ENCODE results near the gene SOCS1. TPM values are rescaled to one million over a fixed set of nuclear protein-coding genes. Genes with fewer than 3 reads are reported as not detected.

SOCS1 gene
- total and polyA plus RNA-seq, 12 donors: 0.60 to 12.2 (median 2.5) TPM

DNA sequence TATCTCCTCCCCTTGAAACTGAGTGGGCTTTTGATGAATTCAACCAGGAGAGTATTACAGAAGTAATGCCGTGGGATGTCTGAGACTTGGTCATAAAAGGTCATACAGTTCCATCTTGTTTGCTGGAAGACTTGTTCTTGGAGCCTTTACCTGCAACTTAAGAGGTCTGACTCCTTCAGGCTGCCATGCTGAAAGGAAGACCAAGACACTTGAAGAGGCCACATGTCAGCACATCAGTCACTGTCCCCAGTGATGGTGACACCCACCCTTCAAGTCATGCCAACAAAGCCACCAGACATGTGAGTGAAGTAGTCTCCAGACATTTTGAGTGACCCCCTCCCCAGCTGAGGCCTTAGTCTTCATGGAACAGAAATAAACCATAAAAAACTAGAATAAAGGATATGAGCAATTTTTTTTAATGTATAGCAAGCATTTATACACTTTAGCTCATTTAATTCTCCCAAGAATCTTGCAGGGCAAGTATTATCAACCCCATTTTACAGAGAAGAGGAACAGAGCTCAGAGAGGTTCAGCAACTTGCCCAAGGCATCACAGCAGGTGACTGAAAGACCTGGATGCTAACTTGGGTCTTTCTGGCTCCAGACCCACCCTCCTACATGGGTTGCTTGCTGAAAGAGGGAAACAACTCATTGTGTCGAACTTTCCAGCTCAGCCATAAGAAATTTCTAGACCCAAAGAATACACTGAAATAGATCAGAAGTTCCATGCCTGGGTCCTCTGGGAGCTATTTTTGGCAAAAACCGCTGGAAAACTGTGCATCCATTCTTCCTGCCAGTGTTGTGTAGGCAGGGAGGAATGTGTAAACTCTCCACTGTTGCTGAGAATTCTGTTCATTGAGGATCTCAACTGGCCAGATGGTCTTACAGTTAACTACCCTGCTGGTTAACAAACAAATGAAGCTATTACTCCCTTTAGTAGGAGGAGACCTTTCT, 38.1 kb downstream of the SOCS1 start:
- TF ChIP-seq, protein P1, sequence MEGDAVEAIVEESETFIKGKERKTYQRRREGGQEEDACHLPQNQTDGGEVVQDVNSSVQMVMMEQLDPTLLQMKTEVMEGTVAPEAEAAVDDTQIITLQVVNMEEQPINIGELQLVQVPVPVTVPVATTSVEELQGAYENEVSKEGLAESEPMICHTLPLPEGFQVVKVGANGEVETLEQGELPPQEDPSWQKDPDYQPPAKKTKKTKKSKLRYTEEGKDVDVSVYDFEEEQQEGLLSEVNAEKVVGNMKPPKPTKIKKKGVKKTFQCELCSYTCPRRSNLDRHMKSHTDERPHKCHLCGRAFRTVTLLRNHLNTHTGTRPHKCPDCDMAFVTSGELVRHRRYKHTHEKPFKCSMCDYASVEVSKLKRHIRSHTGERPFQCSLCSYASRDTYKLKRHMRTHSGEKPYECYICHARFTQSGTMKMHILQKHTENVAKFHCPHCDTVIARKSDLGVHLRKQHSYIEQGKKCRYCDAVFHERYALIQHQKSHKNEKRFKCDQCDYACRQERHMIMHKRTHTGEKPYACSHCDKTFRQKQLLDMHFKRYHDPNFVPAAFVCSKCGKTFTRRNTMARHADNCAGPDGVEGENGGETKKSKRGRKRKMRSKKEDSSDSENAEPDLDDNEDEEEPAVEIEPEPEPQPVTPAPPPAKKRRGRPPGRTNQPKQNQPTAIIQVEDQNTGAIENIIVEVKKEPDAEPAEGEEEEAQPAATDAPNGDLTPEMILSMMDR (IDR thresholded peaks at IDR 0.05): no peak
- peak in 1 of 8 donors; percentile 28 for ATAC-seq
- no peak overlapping the region for H3K27ac ChIP-seq
- H3K9me3 ChIP-seq: peaks cover 0 to 38% (median 22%) of the 10 kb centered on the region in 11 donors
- no peak for DNase-seq
- intact Hi-C loops (cut with DNase I): no loop called here
- H3K4me3 ChIP-seq: no peak overlapping the region
- WGBS, 2 donors: 58 to 70% methylated on average over 3 of the region's 3 CpGs
- H3K27me3 ChIP-seq: no peaks in the 10 kb centered on the region
- no peaks in the 10 kb centered on the region for H3K36me3 ChIP-seq
- H3K4me1 ChIP-seq: peaks cover 0 to 11% (median 0%) of the 10 kb centered on the region in 9 donors

DNA sequence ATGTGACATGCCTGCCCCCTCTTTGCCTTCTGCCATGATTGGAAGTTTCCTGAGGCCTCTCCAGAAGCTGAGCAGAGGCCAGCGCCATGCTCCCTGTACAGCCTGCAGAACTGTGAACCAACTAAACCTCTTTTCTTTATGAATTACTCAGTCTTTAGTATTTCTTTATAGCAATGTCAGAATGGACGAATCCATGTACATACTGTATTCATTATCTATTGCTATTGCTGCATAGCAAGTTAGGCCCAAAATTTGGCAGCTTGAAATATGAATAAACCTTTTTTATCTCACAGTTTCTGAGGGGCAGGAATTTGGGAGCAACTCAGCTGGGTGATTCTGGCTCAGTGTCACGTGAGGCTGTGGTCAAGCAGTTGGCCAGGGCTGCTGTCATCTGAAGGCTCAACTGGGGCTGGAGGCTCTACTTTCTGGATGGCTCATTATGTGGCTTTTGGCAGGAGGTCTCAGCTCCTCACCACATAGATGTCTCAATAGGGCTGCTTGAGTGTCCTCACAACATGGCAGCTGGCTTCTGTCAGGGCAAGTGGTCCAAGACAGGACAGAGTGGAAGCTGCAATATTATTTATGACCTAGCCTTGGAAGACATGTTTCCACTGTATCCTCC, 40.0 kb downstream of the SOCS1 start:
- Histone ChIP-seq H3K27me3 (peaks cover 0 to 7% (median 2%) of the 10 kb centered on the region in 7 donors), H3K4me3 (no peak overlapping the region), H3K36me3 (no peaks in the 10 kb centered on the region), H3K4me1 (peaks cover 0 to 25% (median 0%) of the 10 kb centered on the region in 9 donors), H3K9me3 (peaks cover 0 to 38% (median 22%) of the 10 kb centered on the region in 11 donors), H3K27ac (no peak overlapping the region)
- no peak for DNase-seq
- ATAC-seq: no peak
- TF ChIP-seq, protein P1 (IDR thresholded peaks at IDR 0.05): no peak
- intact Hi-C loops (cut with DNase I): no loop called here
- WGBS, 2 donors: 91 to 93% methylated on average over 3 of the region's 3 CpGs

- 94% methylated on average over 7 of the region's 7 CpGs for WGBS, 2 donors
- intact Hi-C loops (cut with DNase I): no loop called here
Observed at GRCh38 chr16:11213799-11214198, 42.2 kb downstream of the SOCS1 start.

GRCh38 chr16:11213373-11213772, 42.6 kb downstream of the SOCS1 start:
- Histone ChIP-seq H3K36me3 (no peaks in the 10 kb centered on the region), H3K27me3 (peaks cover 0 to 7% (median 5%) of the 10 kb centered on the region in 7 donors), H3K4me1 (peaks cover 0 to 32% (median 0%) of the 10 kb centered on the region in 9 donors), H3K9me3 (peaks cover 0 to 32% (median 16%) of the 10 kb centered on the region in 11 donors), H3K4me3 (no peak overlapping the region), H3K27ac (no peak overlapping the region)
- WGBS, 2 donors: 92 to 97% methylated on average over 5 of the region's 5 CpGs
- intact Hi-C loops (cut with DNase I): no loop called here
- ATAC-seq (peak in 2 of 8 donors; percentile 11 to 15), DNase-seq (no peak)
- TF ChIP-seq, protein P1 (IDR thresholded peaks at IDR 0.05): no peak

More at GRCh38 chr16:11213799-11214198, 42.2 kb downstream of the SOCS1 start:
- no peak overlapping the region for H3K27ac ChIP-seq
- H3K4me3 ChIP-seq: no peak overlapping the region
- no peak for DNase-seq
- peaks cover 0 to 7% (median 5%) of the 10 kb centered on the region in 7 donors for H3K27me3 ChIP-seq
- H3K4me1 ChIP-seq: peaks cover 0 to 29% (median 0%) of the 10 kb centered on the region in 9 donors
- ATAC-seq: no peak
- TF ChIP-seq, protein P1 (IDR thresholded peaks at IDR 0.05): no peak
- H3K9me3 ChIP-seq: peaks cover 0 to 36% (median 20%) of the 10 kb centered on the region in 11 donors
- no peaks in the 10 kb centered on the region for H3K36me3 ChIP-seq

Measured in heart right ventricle (tissue), 16 donors.